Cardiac muscle cell (in vitro differentiated cells and primary cell): ENCODE data around the gene B4GALNT1. TPM values are rescaled to one million over a fixed set of nuclear protein-coding genes. Genes with fewer than 3 reads are reported as not detected.

Source experiments
- DNase-seq, 2 donors: peaks; one replicate each; pipeline versions ENCODE4 v3.0.0 to v3.0.0-alpha.2; 2010 to 2017; ENCODE audit warnings: low read depth in 1 of 2, low spot score in 1 of 2
- H3K27ac ChIP-seq: fragments of 200-600 bp; sonication (generic); 2 replicates; pipeline ENCODE4 v1.5.1; 2016
- H3K27me3 ChIP-seq: fragments of 200-600 bp; sonication (generic); 2 replicates; pipeline ENCODE4 v1.6.0; 2016; ENCODE audit warnings: control low read depth
- H3K36me3 ChIP-seq: fragments of 200-600 bp; sonication (generic); 2 replicates; pipeline ENCODE4 v1.5.1; 2016; ENCODE audit warnings: control low read depth
- H3K4me1 ChIP-seq: fragments of 200-600 bp; sonication (generic); 2 replicates; pipeline ENCODE4 v1.8.1; 2017; ENCODE audit warnings: low read depth, mild to moderate bottlenecking, mixed run types
- H3K4me3 ChIP-seq: fragments of 200-600 bp; sonication (generic); 2 replicates; pipeline ENCODE4 v1.5.1; 2016; ENCODE audit warnings: mild to moderate bottlenecking
- H3K9me3 ChIP-seq: fragments of 200-600 bp; sonication (generic); 2 replicates; pipeline ENCODE4 v1.5.1; 2017; ENCODE audit warnings: low read depth, mild to moderate bottlenecking, control low read depth
- CTCF ChIP-seq: IDR thresholded peaks from 2 replicates; pipeline ENCODE4 v1.5.1; 2012; ENCODE audit warnings: low read depth, mild to moderate bottlenecking, low read length
- polyA plus RNA-seq: library from polyadenylated mRNA; unstranded; fragments of >200 nt; fragmentation: Nextera tagmentation; extraction: Ambion mirVana; gene quantifications from 2 replicates; pipeline ENCODE4 v1.2.1, GENCODE V29; 2016
- total RNA-seq: library from RNA; depleted of rRNA; stranded (reverse); fragments of >200 nt; gene quantifications from 2 replicates; pipeline ENCODE4 v1.2.3, GENCODE V29; 2016

Gene B4GALNT1
- total and polyA plus RNA-seq, 2 experiments from 2014 or later = 0.29 TPM; not detected in 1

GRCh38 chr12:57609101-57609780, 23.8 kb downstream of the B4GALNT1 start:
- Histone ChIP-seq H3K4me3 (no peak overlapping the region), H3K36me3 (no peaks in the 10 kb centered on the region), H3K27me3 (peaks cover 11% of the 10 kb centered on the region), H3K9me3 (no peaks in the 10 kb centered on the region), H3K27ac (no peak overlapping the region), H3K4me1 (peaks cover 6% of the 10 kb centered on the region)
- no peak for TF ChIP-seq CTCF
- no peak for DNase-seq

DNA sequence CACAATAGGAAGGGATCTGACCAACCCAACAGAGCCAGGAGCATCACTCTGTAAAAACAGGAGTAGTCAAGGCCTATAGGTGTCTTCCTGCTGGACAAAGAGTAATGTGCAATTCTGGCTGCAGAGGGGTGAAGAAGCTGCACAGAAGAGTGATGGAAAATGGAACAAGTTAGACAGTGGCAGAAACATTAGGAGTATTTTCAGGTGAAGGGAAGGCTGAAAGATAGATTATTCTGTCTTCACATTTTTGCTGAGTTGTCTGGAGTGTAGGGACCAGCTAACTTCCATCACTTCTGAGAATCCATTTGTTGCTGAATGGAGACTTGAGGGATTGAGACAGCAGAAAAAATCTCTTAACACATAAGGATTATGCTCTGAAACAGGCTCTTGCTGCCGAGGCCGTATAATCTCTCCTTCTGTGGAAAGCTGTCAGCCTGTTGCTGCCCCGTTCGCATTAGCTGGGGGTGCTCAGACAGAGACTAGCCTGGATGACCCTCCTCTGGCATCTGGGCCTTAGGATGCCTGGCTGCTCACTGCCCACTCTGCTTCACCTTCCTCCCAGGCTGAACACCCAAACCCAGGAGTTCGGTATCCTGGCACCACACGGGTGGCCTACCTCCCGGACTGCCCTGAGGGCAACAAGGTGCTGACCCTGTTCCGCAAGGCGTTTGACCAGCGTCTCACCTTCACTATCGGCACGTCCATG, 24.9 kb downstream of the B4GALNT1 start:
- Histone ChIP-seq H3K27ac (no peak overlapping the region), H3K27me3 (peaks cover 6% of the 10 kb centered on the region), H3K9me3 (no peaks in the 10 kb centered on the region), H3K36me3 (no peaks in the 10 kb centered on the region), H3K4me3 (no peak overlapping the region), H3K4me1 (peaks cover 13% of the 10 kb centered on the region)
- DNase-seq = no peak
- TF ChIP-seq CTCF = no peak

GRCh38 chr12:57606821-57607220, 26.2 kb downstream of the B4GALNT1 start:
- no peaks in the 10 kb centered on the region for H3K9me3 ChIP-seq
- no peak for DNase-seq
- H3K4me3 ChIP-seq = no peak overlapping the region
- peaks cover 13% of the 10 kb centered on the region for H3K4me1 ChIP-seq
- H3K27ac ChIP-seq = no peak overlapping the region
- no peaks in the 10 kb centered on the region for H3K36me3 ChIP-seq
- peaks cover 3% of the 10 kb centered on the region for H3K27me3 ChIP-seq
- TF ChIP-seq CTCF = no peak

DNA sequence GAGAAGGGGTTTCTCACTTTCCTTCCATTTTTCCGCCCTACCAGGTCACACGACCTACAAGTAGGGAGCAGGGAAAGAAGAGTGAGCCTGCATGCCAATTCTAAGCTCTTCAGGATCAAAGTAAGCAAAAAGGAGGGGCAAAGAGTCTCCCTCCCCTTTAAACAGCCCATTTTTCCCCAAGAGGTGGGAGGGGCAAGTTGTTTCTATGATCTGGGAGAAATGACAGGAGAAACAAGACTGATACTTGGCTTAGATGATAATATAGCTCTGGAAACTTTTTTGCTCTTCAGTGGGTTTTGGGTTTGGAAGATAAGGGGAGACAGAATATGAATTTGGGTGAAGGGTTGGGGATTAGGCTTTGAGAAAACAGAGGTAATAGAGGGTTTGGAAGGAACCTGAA, 26.6 kb downstream of the B4GALNT1 start:
- Histone ChIP-seq H3K36me3 (no peaks in the 10 kb centered on the region), H3K4me1 (peaks cover 13% of the 10 kb centered on the region), H3K27me3 (peaks cover 3% of the 10 kb centered on the region), H3K4me3 (no peak overlapping the region), H3K27ac (no peak overlapping the region), H3K9me3 (no peaks in the 10 kb centered on the region)
- DNase-seq = no peak
- TF ChIP-seq CTCF = no peak

- Histone ChIP-seq H3K27me3 (peaks cover 3% of the 10 kb centered on the region), H3K9me3 (no peaks in the 10 kb centered on the region), H3K27ac (no peak overlapping the region), H3K4me3 (peak overlapping the region; percentile 84), H3K36me3 (no peaks in the 10 kb centered on the region), H3K4me1 (peaks cover 12% of the 10 kb centered on the region)
- no peak for DNase-seq
- no peak for TF ChIP-seq CTCF
Measured at GRCh38 chr12:57605811-57606311, 27.1 kb downstream of the B4GALNT1 start.
